Vagina (tissue), 2 donors: Measurements from ENCODE around the gene ACTA1.

Source experiments
- CTCF ChIP-seq, 3 experiments: fragments of 450-650 bp in 2 of 3; fragments of 200-600 bp in 1 of 3; sonication (generic) in 1 of 3; IDR thresholded peaks; one replicate each; pipeline ENCODE4 v1.5.1; 2017 to 2019; ENCODE audit warnings: antibody characterized with exemption in 3 of 3, mild to moderate bottlenecking in 2 of 3, moderate library complexity in 2 of 3
- POLR2A ChIP-seq, 2 donors: fragments of 450-650 bp; IDR thresholded peaks; one replicate each; pipeline ENCODE4 v1.6.1; 2017; ENCODE audit warnings: antibody characterized with exemption in 2 of 2, mild to moderate bottlenecking in 2 of 2, moderate library complexity in 2 of 2
- POLR2AphosphoS5 ChIP-seq, 2 donors: sonication (generic); formaldehyde crosslinking; IDR thresholded peaks; one replicate each; pipeline ENCODE4 v1.9.0; 2017; ENCODE audit warnings: antibody characterized with exemption in 2 of 2, mild to moderate bottlenecking in 2 of 2, low read depth in 1 of 2; ENCODE audit not compliant: insufficient read depth in 1 of 2

GRCh38 chr1:229397762-229398161 lies 36.1 kb downstream of the ACTA1 start:
- TF ChIP-seq CTCF (IDR thresholded peaks at IDR 0.05) (no peak), POLR2AphosphoS5 (IDR thresholded peaks at IDR 0.05; ENCODE audit: insufficient read depth in 1 of 2, low read depth in 1 of 2) (no peak), POLR2A (IDR thresholded peaks at IDR 0.05) (no peak)
